NK-92 treated with Interleukin-12 subunit alpha and Interleukin-12 subunit beta, amount 100 ng/mL, for 24 hours (cell line): ENCODE measurements around the gene PPP1CC.
A peak's percentile ranks its signal among the peaks of the same experiment; 100 is the strongest.
"Not testable (repeated sequence)": the region's sequence is repeated elsewhere in the genome, so short reads cannot be mapped to it uniquely, and the experiment has no call there.

Source experiments
- DNase-seq: peaks from one replicate; lab custom pipeline; 2025; lab: John Stamatoyannopoulos, UW

Gene PPP1CC

GRCh38 chr12:110742718-110743570, at the start of gene PPP1CC:
Gene PPP1CC, minus strand, starts transcription at chr12:110742891. Its CDS starts 184 bp downstream, at chr12:110742707.
- DNase-seq: peak; percentile 77

DNA sequence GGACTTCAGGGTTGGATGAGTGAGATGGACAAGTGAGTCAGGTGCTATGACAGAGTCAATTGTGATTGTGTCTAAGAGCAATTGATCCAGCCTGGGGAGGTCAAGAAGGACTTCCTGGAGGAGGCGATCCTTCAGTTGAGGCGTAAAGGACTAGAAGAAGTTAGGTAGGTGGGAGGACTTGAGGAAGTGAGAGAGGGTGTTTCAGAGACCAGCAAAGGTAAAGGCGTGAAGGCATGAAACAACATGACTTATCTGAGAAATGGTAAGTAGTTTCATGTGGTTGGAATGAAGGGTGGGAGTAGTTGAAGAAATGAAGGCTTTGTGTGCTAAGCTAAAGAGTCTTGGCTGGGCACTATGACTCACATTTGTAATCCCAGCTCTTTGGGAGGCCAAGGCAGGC, 48.9 kb upstream of the PPP1CC start:
- no peak for DNase-seq

DNA sequence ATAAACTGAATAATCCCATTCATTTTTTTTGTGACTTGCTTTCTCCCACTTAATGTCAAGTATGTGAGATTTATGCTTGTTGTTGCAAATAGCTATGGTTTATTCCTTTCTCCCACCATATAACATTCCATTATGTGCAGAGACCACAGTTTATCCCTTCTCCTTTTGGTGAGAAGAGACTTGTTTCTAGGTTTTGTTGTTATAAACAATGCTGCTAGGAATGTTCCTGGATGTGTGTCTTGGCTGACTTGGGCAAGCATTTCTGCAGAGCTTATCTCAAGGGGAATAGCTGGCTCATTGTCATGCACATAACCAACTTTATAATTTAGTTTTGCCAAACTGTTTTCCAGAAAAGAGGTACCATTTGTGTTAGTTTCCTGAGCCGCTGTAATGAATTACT, 47.6 kb upstream of the PPP1CC start:
- no peak for DNase-seq

GRCh38 chr12:110786012-110786411, 43.3 kb upstream of the PPP1CC start:
- DNase-seq: no peak

DNA sequence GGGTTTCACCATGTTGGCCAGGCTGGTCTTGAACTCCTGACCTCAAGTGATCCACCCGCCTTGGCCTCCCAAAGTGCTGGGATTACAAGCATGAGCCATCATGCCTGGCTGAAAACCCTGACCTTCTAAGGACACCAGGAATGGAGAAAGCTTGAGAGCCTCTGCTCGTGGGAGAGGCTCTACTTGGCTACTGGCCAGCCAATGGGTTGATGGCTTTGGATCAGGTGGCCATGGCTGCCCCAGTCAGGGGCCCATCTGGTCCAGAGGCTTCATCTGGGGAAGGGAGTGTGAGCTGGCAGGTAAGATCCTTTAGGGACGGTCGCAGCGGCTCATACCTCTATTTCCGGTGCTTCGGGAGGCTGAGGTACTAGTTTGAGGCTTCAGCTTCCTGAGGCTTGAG, 42.5 kb upstream of the PPP1CC start:
- DNase-seq: no peak

GRCh38 chr12:110782922-110783321, 40.2 kb upstream of the PPP1CC start:
- no peak for DNase-seq

DNA sequence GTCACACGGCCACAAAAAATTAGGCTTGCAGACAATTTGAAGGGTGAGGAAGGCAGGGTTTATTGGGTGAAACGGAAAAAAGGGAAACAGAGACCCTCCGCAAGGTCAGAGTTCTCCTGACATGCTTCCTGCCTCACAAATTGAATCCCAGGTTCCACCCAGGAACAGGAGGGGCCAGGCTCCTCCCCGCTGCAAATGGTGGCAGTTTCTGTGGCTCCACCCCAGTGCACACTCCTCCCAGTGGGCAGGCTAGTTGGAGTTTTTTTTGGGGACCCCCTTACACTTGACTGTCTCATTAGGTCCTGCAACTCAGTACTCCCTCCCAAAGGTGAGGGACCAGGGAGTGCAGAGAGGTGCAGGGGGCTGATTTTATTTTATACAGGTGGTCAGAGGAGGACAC, 39.4 kb upstream of the PPP1CC start:
- no peak for DNase-seq

- no peak for DNase-seq
These were observed 37.8 kb upstream of the PPP1CC start for GRCh38 chr12:110780448-110780847.

- no peak for DNase-seq
These were observed 36.3 kb upstream of the PPP1CC start for GRCh38 chr12:110778833-110779577.

DNA sequence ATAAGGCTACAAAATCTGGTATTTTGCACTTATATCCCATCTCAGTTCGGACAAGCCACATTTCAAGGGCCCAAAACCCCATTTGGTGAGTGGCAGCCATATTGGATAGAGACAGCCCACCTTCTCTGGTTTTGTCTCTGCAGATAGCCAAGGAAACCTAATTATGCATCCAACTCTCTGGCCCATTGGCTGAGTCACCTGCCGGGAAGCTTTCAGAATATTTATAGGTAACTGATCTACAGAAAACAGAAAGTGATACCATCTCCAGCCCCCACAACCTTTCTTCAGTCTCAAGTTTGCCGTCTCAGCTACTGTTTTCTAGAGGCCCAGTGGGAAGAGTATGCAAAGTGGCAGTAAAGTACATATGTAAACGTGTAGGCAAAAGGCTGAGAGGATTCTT, 33.7 kb upstream of the PPP1CC start:
- no peak for DNase-seq

DNA sequence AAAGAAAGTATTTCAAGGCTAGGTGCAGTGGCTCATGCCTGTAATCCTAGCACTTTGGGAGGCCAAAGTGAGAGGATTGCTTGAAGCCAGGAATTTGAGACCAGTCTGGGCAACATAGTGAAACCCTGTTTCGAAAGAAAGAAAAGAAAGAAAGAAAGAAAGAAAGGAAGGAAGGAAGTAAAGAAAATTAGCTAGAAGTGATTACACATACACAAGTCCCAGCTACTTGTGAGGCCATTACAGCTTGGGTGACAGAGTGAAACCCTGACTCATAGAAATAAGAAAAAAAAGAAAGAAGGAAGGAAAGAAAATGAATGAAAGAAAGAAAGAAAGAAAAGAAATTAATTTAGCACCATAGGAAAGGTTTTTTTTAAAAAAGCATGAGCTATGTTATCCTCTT, 33.3 kb upstream of the PPP1CC start:
- no peak for DNase-seq

GRCh38 chr12:110774824-110775223, 32.1 kb upstream of the PPP1CC start:
- DNase-seq: no peak

DNA sequence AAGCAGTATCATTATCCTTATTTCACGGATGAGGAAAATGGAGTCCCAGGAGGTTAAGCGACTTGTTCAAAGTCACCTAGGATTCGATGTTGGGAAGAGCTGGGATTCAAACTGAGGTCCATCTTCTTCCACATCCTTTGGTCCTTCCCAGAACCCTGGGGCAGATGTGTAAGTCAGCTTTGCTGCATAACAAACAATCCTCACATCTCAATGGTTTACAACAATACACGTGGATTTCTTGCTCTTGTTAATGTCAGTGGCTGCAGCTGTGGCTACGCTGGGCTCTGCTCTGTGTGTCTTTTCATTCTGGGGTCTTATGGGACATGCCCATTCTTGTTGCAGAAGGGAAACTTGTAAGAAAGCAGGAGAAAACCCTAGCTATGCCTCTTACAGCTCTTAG, 26.3 kb upstream of the PPP1CC start:
- DNase-seq: no peak

DNA sequence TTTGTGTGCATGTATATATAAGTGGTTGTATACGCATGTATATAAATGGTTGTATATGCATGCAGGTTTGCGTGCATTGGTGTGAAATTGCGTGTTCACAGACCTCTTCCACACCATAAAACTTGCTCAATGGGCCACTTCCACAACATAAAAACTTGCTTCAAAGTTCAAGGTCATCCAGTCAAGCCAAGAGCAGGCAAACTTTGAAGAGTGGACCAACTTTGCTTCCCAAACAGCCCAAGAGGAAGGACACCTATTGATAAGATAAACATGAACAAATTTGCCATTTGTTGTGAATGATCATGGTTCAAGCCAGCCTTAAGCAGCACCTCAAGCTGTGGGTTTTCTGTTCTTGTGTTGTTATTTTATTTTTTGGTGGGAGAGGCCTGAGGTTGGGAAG, 25.2 kb upstream of the PPP1CC start:
- no peak for DNase-seq

DNA sequence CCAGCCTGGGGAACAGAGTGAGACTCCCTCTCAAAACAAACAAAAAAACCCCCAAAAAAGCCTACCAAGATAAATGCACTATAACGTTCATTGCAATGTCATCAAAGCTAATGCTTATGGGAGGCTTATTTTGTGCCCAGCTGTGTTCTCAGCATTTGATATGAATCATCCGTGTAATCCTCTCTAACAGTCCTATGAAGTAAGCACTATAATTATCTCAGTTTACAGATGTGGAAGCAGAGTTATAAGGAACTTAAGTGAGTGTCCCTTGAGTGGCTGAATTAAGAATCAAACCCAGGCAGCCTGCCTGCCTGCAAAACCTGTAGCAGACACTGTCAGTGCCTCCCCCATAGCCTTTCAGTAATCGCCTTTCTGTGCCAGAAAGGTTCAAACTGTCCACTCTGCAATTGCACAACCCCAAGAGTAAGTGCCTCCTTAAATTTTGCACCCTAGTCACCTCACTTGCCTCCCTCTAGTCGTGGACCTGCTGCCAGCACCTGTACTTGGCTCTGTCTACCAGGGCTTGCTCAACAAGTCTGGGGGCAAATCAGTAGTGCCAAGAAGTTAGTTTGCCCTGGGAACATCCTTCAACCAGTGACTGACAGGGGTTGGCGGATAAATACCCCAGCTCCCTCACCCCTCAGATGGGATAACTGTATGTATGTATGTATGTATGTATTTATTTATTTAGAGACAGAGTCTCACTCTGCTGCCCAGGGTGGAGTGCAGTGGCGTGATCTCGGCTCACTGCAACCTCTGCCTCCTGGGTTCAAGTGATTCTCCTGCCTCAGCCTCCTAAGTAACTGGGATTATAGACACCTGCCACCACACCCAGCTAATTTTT, 23.8 kb upstream of the PPP1CC start:
- no peak for DNase-seq

DNA sequence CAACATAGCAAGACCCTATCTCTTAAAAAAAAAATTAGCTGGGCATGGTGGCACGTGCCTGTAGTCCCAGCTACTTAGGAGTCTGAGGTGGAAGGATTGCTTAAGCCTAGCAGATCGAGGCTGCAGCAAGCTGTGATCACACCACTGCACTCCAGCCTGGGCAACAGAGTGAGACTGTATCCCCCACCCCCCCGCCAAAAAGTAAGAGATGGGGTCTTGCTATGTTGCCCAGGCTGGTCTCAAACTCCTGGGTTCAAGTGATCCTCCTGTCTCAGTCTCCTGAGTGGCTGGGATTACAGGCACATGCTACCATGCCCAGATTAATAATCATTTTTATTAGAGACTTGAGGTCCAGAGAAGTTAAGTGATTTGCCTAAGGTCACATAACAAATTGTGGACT, 22.9 kb upstream of the PPP1CC start:
- not testable (repeated sequence) for DNase-seq

DNA sequence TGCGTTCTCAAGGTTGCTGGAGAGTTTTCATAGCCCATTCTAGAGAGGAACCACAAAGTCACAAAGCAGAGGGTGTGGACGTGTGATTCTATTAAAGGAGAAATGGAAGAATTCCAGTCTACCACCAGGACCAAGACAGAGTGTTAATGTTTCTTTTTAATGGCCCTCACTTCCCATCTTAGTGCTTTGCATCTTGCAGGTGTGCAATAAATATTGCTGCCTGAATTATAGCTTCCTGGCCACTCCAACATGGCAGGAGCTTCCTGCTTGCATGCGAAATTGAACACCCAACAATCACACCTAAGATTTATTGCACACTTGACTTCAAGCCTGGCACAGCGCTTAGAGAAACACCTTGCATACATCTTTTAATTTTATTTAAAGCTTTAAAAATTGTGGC, 22.4 kb upstream of the PPP1CC start:
- no peak for DNase-seq

GRCh38 chr12:110763583-110763982, 20.9 kb upstream of the PPP1CC start:
- DNase-seq: no peak

- DNase-seq: no peak
These were observed 20.2 kb upstream of the PPP1CC start for GRCh38 chr12:110762891-110763290.

DNA sequence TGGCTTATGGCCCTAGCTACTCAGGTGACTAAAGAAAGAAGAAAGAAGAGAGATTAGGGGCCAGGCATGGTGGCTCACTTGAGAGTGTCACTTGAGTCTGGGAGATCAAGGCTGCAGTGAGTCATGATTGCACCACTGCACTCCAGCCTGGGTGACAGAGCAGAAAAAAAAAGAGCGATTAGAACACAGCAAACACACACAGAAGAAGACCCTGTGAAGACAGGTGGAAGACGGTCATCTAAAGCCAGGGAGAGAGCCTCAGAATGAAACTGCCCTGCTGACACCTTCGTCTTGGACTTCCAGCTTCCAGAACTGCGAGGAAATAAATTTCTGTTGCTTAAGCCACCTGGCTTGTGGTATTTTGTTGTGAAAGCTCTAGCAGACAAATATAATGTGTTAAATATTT, 17.5 kb upstream of the PPP1CC start:
- DNase-seq: peak; percentile 9

- DNase-seq: no peak
These were observed 16.2 kb upstream of the PPP1CC start for GRCh38 chr12:110758922-110759321.

DNA sequence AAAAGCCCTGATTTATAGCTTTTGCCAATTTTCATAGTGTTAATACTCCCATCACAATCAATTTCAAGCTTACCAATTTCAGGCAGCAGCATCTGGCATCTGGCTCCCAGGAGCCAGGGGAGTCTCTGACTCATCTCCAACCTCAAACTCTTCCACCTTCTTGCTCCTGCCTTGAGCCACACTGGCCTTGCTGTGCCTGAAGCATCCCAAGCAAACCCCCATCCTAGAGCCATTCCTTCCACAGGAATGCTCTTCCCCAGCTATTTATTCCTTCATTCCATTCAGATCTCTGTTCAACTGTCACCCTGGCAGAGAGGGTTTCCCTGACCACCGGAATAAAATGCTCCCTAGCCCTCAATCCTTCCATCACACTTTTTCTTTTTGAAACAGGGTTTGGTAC, 13.9 kb upstream of the PPP1CC start:
- no peak for DNase-seq
